HG03521 (cell line): Measurements from ENCODE around the gene EVPL.
"Not testable (repeated sequence)": the region's sequence is repeated elsewhere in the genome, so short reads cannot be mapped to it uniquely, and the experiment has no call there.

Source experiments
- ATAC-seq: cut with Tn5 transposase; IDR thresholded peaks from one replicate; pipeline ENCODE4 v1.9.1; 2021; ENCODE audit warnings: mild to moderate bottlenecking, moderate library complexity; ENCODE audit not compliant: unreplicated experiment

Gene EVPL

GRCh38 chr17:75970626-75971025, 56.5 kb downstream of the EVPL start:
- ATAC-seq: no peak

GRCh38 chr17:75970011-75970523, 57.0 kb downstream of the EVPL start:
- ATAC-seq: no peak

GRCh38 chr17:75969044-75969443, 58.1 kb downstream of the EVPL start:
- not testable (repeated sequence) for ATAC-seq

- no peak for ATAC-seq
These were observed 61.6 kb downstream of the EVPL start for GRCh38 chr17:75965468-75965867.

GRCh38 chr17:75959839-75960511, 67.1 kb downstream of the EVPL start:
- no peak for ATAC-seq

- no peak for ATAC-seq
These were observed 67.9 kb downstream of the EVPL start for GRCh38 chr17:75959051-75959838.
